HCT116 (cell line): Measurements from ENCODE around the gene PTPN23. TPM values are rescaled to one million over a fixed set of nuclear protein-coding genes. Genes with fewer than 3 reads are reported as not detected.

Source experiments
- ATAC-seq: fragments of 200-7000 bp; cut with Tn5 transposase; 2 replicates; pipeline ENCODE4 v1.9.1; 2020; ENCODE audit warnings: mild to moderate bottlenecking, moderate library complexity
- BruUV-seq: library from RNA; stranded (reverse); fragments of 400-500 nt; replicated peaks from 2 replicates; lab custom pipeline; 2021; lab: Mats Ljungman, UMichigan
- CTCF ChIA-PET: fragments of 300-600 bp; sonication (Branson Sonifier 250); formaldehyde crosslinking; loops from one replicate; lab custom pipeline; 2021; ENCODE audit warnings: antibody characterized with exemption; lab: Charles Lee
- POLR2A ChIA-PET: fragments of 300-600, 350-600 bp; sonication (Branson Sonifier 250); formaldehyde crosslinking; loops from one replicate; lab custom pipeline; 2021; ENCODE audit warnings: antibody characterized with exemption; lab: Charles Lee
- RAD21 ChIA-PET, 2 experiments: fragments of 300-600 bp; sonication (Branson Sonifier 250); formaldehyde crosslinking; loops; one replicate each; lab custom pipeline; 2023; ENCODE audit warnings: low total read pairs in 2 of 2; ENCODE audit not compliant: uncharacterized antibody in 2 of 2, unreplicated experiment in 2 of 2, low non-redundant PET in 1 of 2; lab: Charles Lee
- DNase-seq: peaks from one replicate; pipeline ENCODE4 v3.0.0-alpha.2; 2010; ENCODE audit warnings: low read depth, low spot score
- H2AFZ ChIP-seq: fragments of 200-600 bp; shearing (Covaris generic), sonication (generic); 2 replicates; pipeline ENCODE4 v1.6.1; 2017; ENCODE audit warnings: low read depth, mixed run types, mixed read lengths, antibody characterized with exemption, low read length; ENCODE audit not compliant: poor library complexity, severe bottlenecking
- H3K27ac ChIP-seq: 2 replicates; pipeline ENCODE4 v1.5.1; 2012; ENCODE audit warnings: low read depth, low read length
- H3K27me3 ChIP-seq: fragments of 200-600 bp; sonication (generic); 2 replicates; pipeline ENCODE4 v1.6.1; 2016; ENCODE audit warnings: mixed run types, low read length, mixed read lengths; ENCODE audit not compliant: insufficient read depth
- H3K36me3 ChIP-seq, 2 experiments: fragments of 200-500 bp in 1 of 2; fragments of 200-600 bp in 1 of 2; sonication (Bioruptor generic) in 1 of 2; sonication (generic) in 1 of 2; 2 replicates each; pipeline versions ENCODE4 v1.5.1 to v1.6.1; 2014 to 2016; ENCODE audit warnings: low read length in 2 of 2, inconsistent platforms in 1 of 2, mixed read lengths in 1 of 2, mixed run types in 1 of 2; ENCODE audit not compliant: insufficient read depth in 2 of 2, control insufficient read depth in 1 of 2
- H3K4me1 ChIP-seq, 2 experiments: fragments of 200-600 bp in 1 of 2; sonication (generic) in 1 of 2; 2 replicates each; pipeline versions ENCODE4 v1.5.1 to v1.6.1; 2012 to 2017; ENCODE audit warnings: low read length in 2 of 2, inconsistent platforms in 1 of 2, mild to moderate bottlenecking in 1 of 2, mixed read lengths in 1 of 2, mixed run types in 1 of 2, moderate library complexity in 1 of 2; ENCODE audit not compliant: insufficient read depth in 2 of 2, control insufficient read depth in 1 of 2
- H3K4me2 ChIP-seq: fragments of 200-600 bp; sonication (generic); 2 replicates; pipeline ENCODE4 v1.6.1; 2017; ENCODE audit warnings: mixed run types, low read length, mixed read lengths
- H3K4me3 ChIP-seq, 2 experiments: fragments of 200-600 bp in 1 of 2; sonication (generic) in 1 of 2; replicated peaks in 1 of 2; 2 replicates each; pipeline ENCODE4 v1.5.1; 2011 to 2016; ENCODE audit warnings: low read length in 2 of 2, control low read depth in 1 of 2, low read depth in 1 of 2, mild to moderate bottlenecking in 1 of 2, mixed read lengths in 1 of 2, mixed run types in 1 of 2
- H3K79me2 ChIP-seq: fragments of 200-600 bp; sonication (generic); 2 replicates; pipeline ENCODE4 v1.6.1; 2017; ENCODE audit warnings: mild to moderate bottlenecking, mixed run types, low read length, moderate library complexity, mixed read lengths; ENCODE audit not compliant: insufficient read depth
- H3K9ac ChIP-seq: fragments of 200-600 bp; sonication (generic); 2 replicates; pipeline ENCODE4 v1.6.1; 2016; ENCODE audit warnings: low read length, mixed read lengths
- H3K9me2 ChIP-seq: fragments of 200-600 bp; sonication (generic), shearing (Covaris generic); 2 replicates; pipeline ENCODE4 v1.6.1; 2017; ENCODE audit warnings: mixed run types, mild to moderate bottlenecking, moderate library complexity; ENCODE audit not compliant: insufficient read depth
- H3K9me3 ChIP-seq, 2 experiments: fragments of 200-500 bp in 1 of 2; fragments of 200-600 bp in 1 of 2; sonication (Bioruptor generic) in 1 of 2; sonication (generic) in 1 of 2; 2 replicates each; pipeline ENCODE4 v1.6.1; 2014 to 2017; ENCODE audit warnings: low read length in 2 of 2, mixed read lengths in 2 of 2, inconsistent platforms in 1 of 2, low read depth in 1 of 2, mild to moderate bottlenecking in 1 of 2, mixed run types in 1 of 2, moderate library complexity in 1 of 2; ENCODE audit not compliant: control insufficient read depth in 1 of 2, insufficient read depth in 1 of 2
- H4K20me1 ChIP-seq: fragments of 200-600 bp; sonication (generic), shearing (Covaris generic); 2 replicates; pipeline ENCODE4 v1.6.1; 2017; ENCODE audit warnings: mixed run types, mild to moderate bottlenecking, moderate library complexity; ENCODE audit not compliant: insufficient read depth
- ATF3 ChIP-seq: IDR thresholded peaks from 2 replicates; pipeline ENCODE4 v1.6.1; 2012
- EGR1 ChIP-seq: IDR thresholded peaks from 2 replicates; pipeline ENCODE4 v1.6.1; 2012; ENCODE audit warnings: low read depth
- RAD21 ChIP-seq: IDR thresholded peaks from 2 replicates; pipeline ENCODE4 v1.6.1; 2012; ENCODE audit warnings: low read depth, mild to moderate bottlenecking
- intact Hi-C: fragments of 100-400 bp; cut with micrococcal nuclease; formaldehyde crosslinking; loops from 2 replicates; pipeline ENCODE4 v1.10.0; 2022
- total RNA-seq: library from RNA; stranded (reverse); gene quantifications from one replicate; pipeline ENCODE4 v1.2.1, GENCODE V29; 2021; ENCODE audit not compliant: unreplicated experiment
- TF ChIP-seq, protein P1 (sequence below), 3 experiments: fragments of 200-600 bp in 1 of 3; sonication (generic) in 1 of 3; IDR thresholded peaks in 2 of 3; conservative IDR thresholded peaks in 1 of 3; 2 replicates each; pipeline ENCODE4 v1.5.1; 2012 to 2017; ENCODE audit warnings: low read depth in 2 of 3, low read length in 2 of 3, antibody characterized with exemption in 1 of 3, borderline replicate concordance in 1 of 3, control low read depth in 1 of 3, mild to moderate bottlenecking in 1 of 3, mixed read lengths in 1 of 3, mixed run types in 1 of 3, moderate library complexity in 1 of 3; ENCODE audit not compliant: insufficient read depth in 1 of 3

PTPN23 gene
- total RNA-seq, 1 experiment from 2014 or later: 56.5 TPM

DNA sequence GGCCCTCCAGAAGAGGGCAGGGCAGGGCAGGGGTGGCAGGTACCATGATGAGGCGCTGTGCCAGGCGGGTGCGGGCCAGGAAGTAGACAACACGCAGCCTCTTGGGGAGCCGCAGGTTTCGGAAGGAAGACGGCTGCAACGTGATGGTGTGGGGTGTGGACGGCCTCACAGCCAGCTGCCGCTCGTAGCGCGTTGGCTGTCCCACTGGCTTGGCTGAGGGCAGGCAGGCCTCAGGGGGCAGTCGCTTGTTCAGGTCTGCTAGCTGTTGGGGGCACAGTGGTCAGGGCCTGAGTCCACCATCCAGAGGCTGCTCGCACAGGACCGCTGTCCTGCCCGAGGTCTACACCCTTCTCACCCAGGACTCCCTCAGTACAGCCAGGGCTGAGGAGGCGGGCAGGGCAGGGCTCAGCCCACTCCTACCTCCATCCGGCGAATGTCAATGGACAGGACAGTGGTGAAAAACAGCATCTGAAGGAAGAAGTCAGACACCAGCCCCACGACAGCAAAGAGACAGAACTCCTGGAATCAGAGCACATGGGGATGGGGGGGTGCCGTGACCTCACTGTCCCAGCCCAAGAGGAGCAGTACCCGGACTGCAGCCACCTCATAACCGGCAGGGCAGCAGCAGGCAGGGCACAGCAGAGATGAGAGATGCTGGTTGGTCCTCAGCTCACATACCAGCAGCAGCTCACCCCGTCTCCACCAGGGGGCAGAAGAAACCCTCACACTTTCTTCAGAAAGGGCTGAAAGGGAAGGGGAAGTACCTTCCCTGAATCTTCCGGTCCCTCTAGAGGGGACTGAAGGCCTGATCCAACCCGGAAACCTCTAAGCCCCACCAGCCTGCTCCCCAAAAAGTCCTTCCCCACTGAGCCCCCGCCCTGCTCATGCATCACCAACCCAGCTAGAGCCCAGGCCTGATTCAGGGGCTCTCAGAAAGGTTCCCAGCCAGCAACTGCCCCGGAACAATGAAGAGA is 40.0 kb downstream of the PTPN23 start:
- peaks cover 5 to 17% of the 10 kb centered on the region in 2 experiments; a peak in 2 of 4 replicates for H3K4me1 ChIP-seq
- ATAC-seq (peak; percentile 84), DNase-seq (peak; percentile 70)
- intact Hi-C loops: loop anchor here (1.0 to 5.0 kb wide), 4 partner anchors 56 to 730 kb away; partner anchors contain the start of gene ELP6
- H4K20me1 ChIP-seq: no peaks in the 10 kb centered on the region
- ChIA-PET POLR2A (no interaction called here), CTCF (interaction anchor here (0.6 to 2.3 kb wide), 15 partner anchors 8 to 731 kb away, joined by 3 to 15 read pairs (median 4); partner anchors contain the start of genes PTPN23 and SCAP), RAD21 (interaction anchor here (0.8 to 1.9 kb wide), 4 partner anchors 55 to 369 kb away, joined by 3 to 6 read pairs (median 4); partner anchors contain the start of gene SCAP (in 1 of the 2))
- no peaks in the 10 kb centered on the region for H3K9me2 ChIP-seq
- H3K4me3 ChIP-seq: no peak overlapping the region
- H3K4me2 ChIP-seq: peak overlapping the region; percentile 33
- H3K79me2 ChIP-seq: no peaks in the 10 kb centered on the region; the same call in 1 of the 2 replicates
- no peak overlapping the region for H2AFZ ChIP-seq
- H3K27me3 ChIP-seq: no peaks in the 10 kb centered on the region
- no peaks in the 10 kb centered on the region for H3K9me3 ChIP-seq
- H3K27ac ChIP-seq: peak overlapping the region; percentile 51
- TF ChIP-seq RAD21: peak; percentile 86
- TF ChIP-seq ATF3: no peak
- no peak for TF ChIP-seq EGR1
- TF ChIP-seq, protein P1, sequence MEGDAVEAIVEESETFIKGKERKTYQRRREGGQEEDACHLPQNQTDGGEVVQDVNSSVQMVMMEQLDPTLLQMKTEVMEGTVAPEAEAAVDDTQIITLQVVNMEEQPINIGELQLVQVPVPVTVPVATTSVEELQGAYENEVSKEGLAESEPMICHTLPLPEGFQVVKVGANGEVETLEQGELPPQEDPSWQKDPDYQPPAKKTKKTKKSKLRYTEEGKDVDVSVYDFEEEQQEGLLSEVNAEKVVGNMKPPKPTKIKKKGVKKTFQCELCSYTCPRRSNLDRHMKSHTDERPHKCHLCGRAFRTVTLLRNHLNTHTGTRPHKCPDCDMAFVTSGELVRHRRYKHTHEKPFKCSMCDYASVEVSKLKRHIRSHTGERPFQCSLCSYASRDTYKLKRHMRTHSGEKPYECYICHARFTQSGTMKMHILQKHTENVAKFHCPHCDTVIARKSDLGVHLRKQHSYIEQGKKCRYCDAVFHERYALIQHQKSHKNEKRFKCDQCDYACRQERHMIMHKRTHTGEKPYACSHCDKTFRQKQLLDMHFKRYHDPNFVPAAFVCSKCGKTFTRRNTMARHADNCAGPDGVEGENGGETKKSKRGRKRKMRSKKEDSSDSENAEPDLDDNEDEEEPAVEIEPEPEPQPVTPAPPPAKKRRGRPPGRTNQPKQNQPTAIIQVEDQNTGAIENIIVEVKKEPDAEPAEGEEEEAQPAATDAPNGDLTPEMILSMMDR (IDR thresholded peaks at IDR 0.05 in 2 of 3, conservative IDR thresholded peaks at IDR 0.05 in 1 of 3; ENCODE audit: borderline replicate concordance in 1 of 3, insufficient read depth in 1 of 3, low read depth in 2 of 3, low read length in 2 of 3): peak; percentile 85 to 97 (median 95)
- peak overlapping the region; percentile 37 for H3K9ac ChIP-seq
- H3K36me3 ChIP-seq: peaks cover 5 to 12% of the 10 kb centered on the region in 2 experiments; a peak in 3 of 4 replicates
- BruUV-seq: no TSS peak
